HG03565 (cell line): ENCODE data around the gene SBK2.
"Not testable (repeated sequence)": the region's sequence is repeated elsewhere in the genome, so short reads cannot be mapped to it uniquely, and the experiment has no call there.

ENCODE experiments used
- ATAC-seq: cut with Tn5 transposase; IDR thresholded peaks from one replicate; pipeline ENCODE4 v1.9.1; 2021; ENCODE audit warnings: mild to moderate bottlenecking, moderate library complexity; ENCODE audit not compliant: unreplicated experiment

Gene SBK2

DNA sequence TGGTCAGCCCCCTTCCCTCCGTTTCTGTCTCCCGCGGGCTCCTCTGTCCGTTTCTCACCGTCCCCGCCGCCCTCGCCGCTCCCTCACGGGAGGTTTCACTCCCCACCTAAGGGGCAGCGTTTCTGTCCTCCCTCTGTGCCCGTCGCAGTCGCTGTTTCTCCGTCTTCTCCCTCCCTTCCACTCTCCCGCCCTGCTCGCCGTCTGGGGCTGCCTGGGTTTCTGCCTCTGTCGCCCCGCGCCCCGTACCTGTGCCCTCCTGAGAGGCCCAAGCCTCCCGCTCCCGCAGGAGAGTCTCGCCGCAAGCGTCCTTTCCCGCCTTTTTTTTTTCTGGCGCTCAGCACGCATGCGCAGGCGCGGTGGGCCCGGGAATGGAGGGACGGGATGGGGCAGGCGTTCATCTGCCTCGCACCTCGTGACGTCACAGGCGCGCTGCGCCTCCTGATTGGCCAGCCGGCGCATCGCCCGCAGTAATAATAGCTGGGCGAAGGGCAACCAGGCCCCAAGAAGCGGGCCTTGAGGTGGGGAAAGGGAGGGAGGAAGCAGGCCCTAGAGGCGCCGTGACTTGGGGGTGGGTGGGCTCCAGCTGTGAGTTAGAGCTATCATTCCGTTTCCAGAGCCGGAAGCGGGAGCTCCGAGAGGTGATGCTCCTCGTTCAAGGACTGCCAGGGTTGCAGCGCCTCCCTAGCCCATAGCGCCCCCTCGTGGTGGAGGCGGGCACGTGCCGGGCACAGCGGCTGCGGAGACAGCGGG is 33.3 kb downstream of the SBK2 start:
- peak; percentile 89 for ATAC-seq

DNA sequence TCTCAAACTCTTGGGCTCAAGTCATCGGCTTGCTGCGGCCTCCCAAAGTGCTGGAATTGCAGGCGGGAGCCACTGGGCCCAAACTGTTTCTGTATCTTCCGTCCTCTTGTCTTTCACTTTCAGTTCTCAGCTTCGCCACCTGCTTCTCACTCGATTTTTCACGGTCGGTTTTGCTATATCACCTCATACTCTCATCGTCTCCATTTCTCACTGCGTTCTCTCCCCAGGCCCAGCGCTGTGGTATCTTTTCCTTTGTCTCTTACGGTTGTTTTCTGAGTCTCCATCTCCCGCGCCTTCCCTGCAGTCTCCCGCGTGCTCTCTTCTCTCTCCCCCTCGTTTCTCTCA is 33.8 kb downstream of the SBK2 start:
- ATAC-seq = no peak

DNA sequence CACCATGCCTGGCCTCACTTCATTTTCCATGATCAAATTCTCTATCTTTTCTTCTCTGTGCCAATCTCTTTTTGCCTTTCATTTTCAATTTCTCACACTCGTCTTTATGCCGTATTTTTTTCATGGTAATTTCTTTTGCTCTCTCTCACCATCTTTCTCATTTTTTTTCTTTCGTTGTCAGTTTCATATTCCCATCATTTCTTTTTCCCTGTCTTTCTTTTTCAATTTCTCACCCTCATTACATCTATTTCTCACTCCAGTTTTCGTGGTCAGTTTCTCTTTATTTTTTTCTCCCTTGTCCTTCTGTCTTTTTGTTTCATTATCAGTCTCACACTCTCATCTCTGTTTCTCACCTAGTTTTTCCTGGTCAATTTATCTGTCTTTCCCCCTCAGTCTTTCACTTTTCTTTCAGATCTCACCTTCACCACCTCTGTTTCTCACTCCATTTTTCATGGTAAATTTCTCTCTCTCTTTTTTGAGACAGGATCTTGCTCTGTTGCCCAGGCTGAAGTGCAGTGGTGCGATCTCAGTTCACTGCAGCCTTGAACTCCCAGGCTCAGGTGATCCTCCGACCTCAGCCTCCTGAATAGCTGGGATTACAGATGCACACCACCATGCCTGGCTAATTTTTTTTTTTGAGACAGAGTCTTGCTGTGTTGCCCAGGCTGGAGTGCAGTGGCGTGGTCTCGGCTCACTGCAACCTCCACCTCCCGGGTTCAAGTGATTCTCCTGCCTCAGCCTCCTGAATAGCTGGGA is 34.6 kb downstream of the SBK2 start:
- ATAC-seq = no peak

DNA sequence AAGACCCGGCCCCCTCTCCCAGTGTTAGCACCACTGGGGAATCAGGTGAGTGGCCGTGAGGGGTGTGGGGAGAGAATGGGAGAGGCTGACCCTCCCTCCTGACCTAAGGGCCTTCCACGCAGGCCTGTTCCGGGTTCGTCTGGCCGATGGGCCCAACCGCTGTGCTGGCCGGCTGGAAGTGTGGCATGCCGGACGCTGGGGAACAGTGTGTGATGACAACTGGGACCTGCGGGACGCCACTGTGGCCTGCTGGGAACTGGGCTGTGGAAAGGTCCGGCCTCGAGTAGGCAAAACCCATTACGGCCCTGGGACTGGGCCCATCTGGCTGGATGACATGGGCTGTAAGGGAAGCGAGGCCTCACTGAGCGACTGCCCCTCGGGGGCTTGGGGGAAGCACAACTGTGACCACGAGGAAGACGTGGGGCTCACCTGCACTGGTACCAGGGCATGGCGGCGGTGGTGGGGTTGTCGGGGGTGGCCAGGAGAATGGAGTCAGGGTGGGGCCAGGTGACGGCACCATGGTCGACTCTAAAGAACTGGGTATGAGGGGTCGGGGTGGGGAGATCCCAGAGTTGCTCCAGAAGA is 36.5 kb downstream of the SBK2 start:
- ATAC-seq = no peak

DNA sequence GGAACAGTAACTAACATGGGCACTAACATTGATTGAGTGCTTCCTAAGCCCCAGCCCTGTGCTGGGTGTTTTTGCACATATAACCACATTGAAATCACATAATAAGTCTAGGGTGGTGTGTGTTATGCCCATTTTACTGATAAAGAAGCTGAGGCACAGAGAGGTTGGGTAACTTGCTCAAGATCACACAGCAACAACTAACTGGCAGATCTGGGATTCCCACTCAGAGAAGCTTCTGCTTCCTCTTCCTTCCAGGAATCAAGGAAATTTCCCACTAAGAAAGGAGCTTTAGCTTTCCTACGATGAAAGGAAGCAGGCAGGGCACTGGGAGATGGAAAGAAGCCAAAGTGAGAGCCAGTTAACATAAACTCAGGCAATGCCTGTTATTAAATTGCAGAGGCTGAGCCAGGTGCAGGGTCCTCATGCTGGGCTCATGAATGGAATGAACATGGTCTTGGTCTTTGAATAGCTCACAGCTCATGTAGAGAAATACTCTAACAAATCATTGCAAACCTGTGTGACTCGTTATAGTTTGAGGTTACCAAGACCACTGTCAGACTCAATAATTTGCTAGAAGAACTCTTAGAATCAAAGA is 38.6 kb downstream of the SBK2 start:
- no peak for ATAC-seq

DNA sequence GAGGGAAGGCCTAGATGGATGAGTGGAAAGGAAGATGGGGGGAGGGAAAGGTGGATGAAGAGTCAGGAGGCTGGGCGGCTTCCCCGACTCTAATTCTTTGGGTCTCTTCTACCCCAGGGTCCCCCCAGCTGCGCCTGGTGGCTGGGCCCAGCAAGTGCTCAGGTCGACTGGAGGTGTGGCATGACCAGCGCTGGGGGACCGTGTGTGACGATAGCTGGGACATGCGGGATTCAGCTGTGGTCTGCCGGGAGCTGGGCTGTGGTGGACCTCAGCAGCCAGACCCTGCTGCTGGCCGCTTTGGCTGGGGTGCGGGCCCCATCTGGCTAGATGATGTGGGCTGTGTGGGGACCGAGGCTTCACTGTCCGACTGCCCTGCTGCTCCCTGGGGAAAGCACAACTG is 39.2 kb downstream of the SBK2 start:
- ATAC-seq = no peak

DNA sequence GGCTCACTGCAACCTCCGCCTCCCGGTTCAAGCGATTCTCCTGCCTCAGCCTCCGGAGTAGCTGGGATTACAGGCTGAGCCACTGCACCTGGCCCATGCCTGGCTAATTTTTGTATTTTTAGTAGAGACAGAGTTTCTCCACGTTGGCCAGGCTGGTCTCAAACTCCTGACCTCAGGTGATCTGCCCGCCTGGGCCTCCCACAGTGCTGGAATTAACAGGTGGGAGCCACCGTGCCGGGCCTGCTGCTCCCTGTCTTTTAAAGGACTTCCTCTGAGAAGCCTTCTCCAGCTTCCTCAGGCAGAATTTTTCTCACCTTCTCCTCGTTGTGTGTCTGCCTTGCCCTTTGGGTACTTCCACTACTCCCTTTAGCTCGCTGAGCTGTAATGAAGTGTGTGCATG is 40.1 kb downstream of the SBK2 start:
- ATAC-seq = not testable (repeated sequence)

DNA sequence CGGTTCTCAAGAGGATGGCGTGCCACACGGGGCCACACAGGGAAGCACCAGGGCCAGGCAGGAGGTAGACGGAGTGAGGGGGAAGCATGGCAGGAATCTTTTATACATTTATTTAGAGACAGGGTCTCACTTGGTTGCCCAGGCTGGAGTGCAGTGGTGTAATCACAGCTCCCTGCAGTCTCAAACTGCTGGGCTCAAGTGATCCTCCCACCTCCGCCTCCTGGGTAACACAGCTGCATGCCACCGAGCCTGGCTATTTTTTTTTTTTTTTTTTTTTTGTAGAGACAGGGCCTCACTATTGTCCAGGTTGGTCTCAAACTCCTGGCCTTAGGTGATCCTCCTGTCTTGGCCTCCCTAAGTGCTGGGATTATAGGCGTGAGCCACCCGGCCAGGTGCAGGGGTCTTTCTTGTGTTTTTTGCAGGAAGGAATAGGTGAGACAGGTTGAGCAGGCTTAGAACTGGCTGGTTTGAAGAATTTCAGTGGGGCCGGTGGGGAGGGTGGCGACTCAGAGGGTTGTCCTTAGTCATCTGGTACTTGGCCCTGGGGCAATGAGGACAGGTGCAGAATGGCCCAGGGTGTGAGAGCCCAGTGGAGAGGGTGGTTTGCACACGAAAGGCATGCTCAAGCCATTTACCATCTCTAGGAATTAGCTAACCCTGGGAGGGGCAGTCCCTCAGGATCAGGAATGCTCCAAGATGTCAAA is 41.1 kb downstream of the SBK2 start:
- ATAC-seq = no peak

DNA sequence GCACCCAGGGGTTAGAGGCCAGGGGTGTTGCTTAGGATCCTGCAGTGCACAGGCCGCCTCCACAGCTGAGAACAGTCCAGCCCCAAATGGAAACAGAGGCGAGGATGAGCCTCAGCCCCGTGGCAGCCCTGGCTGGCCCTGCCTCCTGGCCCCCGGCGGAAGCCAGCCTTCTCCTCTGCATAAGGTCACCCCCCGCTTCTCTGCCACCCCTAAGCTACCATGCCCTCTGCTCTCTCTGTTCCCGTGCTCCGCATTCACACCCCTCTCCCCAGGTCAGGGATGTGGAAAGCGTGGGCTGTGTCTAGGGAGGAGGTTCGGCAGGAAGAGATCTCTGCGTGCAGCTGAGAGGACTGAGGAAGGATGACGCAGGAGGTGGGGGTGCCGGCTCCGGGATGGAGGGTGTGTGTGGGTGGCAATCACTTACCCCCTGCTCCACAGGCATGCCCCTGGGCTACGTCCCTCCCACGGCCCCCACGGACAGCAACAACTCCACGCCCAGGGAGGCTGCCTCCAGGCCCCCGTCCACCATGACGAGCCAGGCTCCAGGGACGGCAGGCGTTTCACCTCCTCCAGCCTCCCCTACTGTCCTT is 42.7 kb downstream of the SBK2 start:
- no peak for ATAC-seq

DNA sequence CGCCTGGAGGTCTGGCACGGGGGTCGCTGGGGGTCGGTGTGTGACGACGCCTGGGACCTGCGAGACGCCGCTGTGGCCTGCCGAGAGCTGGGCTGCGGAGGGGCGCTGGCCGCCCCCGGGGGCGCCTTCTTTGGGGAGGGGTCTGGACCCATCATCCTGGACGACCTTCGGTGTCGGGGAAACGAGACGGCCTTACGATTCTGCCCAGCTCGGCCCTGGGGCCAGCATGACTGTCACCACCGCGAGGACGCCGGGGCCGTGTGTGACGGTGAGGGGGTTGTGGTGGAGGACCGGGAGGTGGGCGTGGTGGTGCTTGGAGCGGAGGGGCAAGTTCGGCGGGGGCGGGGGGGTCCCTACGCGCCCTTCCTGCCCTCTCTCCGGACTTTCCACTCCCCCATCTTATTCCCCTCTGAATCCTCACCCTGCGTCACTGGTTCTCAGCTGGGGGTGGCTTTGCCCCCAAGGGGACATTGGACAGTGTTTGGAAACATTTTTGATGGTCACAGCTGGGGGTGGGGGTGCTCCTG is 43.2 kb downstream of the SBK2 start:
- no peak for ATAC-seq

DNA sequence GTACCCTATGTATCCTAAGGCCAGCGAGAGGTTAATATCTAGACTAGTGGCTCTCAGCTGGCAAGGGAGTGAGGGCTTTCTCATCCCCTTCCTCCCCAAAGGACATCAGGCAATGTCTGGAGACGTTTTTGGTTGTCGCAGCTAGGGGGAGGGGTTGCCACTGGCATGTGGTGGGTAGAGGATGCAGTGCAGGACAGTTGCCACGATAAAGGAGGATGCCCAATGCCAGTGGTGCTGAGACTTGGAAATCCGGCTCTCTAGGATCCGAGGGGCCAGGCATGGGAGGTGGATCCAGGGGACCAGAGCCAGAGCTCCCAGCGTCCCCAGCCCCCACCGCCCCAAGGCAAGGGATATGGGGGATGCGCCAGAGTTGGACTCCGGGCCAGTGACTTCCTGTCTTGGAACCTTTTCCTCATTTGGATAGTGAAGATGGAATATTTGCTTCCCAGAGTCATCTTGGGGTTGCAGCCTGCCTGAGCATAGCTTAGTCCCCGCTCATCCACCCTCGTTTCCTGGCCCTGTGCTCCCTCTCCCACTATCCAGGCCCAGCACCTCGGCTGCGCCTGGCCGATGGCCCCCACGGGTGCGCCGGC is 43.8 kb downstream of the SBK2 start:
- no peak for ATAC-seq

DNA sequence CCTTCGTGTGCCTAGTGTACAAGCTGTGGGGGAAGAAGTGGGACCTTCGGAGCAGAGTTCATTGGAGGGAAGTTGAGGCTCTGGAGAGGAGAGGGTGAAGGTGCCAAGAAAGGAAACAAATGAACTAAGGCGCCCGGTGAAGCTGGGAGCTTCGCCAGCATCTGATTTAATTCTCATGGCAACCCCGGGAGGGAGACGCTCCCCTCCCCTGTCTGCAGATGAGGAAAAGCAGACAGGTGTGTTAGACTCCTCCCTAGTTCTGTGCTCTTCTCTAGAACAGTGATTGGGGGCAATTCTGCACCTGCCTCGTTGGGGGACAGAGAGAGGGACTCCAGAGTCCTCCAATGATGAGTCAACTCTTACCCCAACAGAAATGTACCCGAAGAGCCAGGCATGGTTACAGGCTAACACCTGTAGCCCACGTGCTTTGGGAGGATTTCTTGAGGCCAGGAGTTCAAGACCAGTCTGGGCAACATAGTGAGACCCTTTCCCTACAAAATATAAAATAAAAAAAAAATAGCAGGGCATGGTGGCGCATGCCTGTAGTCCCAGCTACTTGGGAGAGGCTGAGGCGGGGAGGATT is 44.5 kb downstream of the SBK2 start:
- ATAC-seq = no peak

DNA sequence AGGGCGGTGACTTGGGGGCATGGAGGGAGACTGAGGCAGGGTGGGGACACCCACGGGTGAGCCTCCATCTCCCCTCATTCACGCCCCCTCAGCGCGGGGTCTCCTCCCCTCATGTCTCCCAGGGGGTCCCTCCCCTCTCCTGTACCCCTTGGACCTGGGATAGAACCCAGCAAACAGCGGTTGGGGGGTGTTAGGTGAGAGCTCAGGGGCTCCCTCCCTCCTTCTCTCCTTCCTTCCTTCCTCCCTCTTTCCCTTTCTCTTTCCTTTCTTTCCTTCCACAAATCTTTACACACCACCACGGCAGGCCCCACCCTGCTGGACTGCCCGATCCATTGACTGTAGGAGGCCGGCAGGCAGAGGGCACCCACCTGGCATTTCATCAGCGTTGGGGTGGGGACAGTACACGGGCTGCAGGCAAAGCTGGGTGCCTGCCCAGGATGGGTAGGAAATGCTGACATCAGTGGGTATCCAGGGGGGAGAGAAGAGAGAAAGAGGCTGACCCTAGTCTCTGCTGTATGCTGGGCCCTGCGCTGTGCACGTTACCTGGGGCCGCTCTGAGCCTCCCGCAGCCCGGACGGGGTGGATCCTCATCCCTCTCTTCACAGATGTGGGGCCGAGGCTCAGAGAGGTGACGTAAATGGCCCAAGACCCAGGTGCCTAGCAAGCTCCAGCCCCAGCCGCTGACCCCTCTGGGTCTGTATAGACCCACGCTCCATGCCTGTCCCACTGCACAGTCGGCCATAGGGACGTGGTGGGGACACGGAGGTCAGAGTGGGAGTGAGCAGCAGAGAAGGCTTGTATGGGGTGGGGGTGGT is 45.2 kb downstream of the SBK2 start:
- no peak for ATAC-seq

DNA sequence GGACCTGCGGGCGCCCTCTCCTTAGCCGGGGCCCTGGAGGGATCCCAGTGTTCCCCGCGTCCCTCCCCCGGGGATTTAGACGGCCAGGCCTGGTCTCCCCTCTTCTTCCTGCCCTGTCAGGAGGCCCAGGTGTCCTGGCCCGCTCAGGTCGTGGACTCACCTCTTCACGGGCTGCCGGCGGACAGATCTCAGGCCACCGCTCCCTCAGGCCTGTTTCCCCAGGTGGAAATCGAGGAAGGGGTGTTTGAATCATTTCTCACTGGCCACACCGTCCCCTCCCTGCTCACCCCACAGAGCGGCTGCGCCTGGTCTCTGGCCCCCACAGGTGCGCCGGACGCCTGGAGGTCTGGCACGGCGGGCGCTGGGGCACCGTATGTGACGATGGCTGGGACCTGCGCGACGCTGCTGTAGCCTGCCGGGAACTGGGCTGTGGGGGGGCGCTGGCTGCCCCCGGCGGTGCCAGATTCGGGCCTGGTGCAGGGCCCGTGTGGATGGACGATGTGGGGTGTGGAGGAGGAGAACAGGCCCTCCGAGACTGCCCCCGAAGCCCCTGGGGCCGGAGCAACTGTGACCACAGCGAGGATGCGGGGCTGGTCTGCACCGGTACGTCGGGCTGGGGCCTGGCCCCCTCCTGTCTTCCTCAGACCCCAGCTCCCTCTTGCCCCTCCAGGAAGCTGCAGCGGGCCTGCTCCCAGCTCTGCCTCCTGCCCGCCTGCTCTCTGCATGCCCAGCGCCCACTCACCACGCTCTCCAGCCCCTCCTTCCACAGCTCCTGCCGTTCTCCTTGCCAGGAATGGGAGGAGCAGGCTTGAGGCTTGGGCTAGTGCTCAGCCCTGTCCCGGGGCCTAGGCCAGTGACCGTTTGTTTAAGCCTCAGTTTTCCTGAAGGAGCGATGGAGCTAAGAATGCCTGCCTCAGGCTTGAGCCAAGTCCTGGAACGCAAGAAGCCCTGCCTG is 46.2 kb downstream of the SBK2 start:
- no peak for ATAC-seq

DNA sequence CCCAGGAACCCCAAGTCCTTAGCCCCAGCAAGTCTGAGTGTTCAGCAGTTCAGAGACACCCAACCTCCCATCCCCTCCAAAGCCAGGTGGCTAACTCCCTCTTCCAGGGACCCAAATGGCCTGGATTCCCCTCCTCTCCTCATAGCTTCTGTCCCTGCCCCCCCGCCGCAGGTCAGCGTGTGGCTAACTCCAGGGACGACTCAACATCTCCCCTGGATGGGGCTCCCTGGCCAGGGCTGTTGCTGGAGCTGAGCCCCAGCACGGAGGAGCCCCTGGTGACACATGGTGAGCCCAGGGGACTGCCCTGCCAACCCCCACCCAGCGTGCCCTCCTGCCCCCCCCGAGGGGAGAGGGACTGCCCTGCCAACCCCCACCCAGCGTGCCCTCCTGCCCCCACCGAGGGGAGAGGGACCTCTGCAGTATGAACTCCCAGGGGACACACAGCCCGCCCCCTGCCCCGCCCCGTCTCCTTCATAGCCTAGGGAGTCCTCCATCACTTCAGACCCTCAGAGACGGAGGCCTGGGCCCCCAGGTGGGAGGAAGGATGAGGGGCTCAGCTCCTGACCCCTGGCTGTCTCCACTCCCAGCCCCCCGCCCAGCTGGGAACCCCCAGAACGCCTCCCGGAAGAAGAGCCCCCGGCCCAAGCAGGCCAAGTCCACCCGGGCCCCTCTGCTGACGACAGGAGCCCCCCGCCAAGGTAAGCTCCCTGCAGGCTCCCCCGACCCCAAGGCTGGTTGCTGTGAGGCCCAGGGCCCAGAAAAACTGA is 47.0 kb downstream of the SBK2 start:
- no peak for ATAC-seq

DNA sequence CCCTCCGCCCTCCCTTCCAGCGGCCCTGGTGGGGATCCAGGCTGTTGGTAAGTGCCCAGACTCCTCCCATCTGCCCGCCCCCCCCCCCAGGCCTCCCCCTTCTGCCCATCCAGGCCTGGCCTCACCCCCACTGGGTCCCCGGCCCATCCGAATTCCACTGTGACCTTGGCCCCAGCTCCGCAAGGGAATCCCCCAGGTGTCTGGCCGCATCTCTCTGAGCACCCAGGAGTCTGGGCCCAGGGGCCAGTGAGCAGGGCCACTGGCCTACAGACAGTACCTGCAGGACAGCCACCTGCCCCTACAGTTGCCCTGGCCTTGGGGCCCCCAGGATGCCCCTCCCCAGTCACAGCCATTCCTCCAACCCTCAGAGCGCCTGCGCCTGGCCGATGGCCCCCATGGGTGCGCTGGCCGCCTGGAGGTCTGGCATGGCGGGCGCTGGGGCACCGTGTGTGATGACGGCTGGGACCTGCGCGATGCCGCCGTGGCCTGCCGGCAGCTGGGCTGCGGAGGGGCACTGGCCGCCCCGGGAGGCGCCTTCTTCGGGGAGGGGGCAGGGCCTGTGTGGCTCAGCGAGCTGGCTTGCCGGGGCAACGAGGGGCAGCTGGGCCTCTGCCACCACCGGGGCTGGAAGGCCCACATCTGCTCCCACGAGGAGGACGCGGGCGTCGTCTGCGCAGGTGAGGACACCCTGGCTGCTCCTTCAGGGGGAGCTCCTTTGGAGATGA is 47.8 kb downstream of the SBK2 start:
- ATAC-seq = no peak
